ENCODE data around the gene GPD2. TPM values are rescaled to one million over a fixed set of nuclear protein-coding genes. Genes with fewer than 3 reads are reported as not detected.

Gene GPD2
- total and polyA plus RNA-seq, 2 of the 4 experiments (the other 2 are of a cell fraction) = 20.4 to 100 TPM

- Histone ChIP-seq H3K4me3 (ENCODE audit: insufficient read depth, low read depth, low read length) (no peak overlapping the region), H4K8ac (ENCODE audit: low read depth in 2 of 2, low read length in 2 of 2) (peak overlapping the region; percentile 43 to 73; a peak in 3 of 4 replicates), H2BK5ac (ENCODE audit: low read depth, low read length, poor library complexity, severe bottlenecking) (peak overlapping the region; percentile 86), H2AK5ac (ENCODE audit: low read depth, low read length) (peak overlapping the region; percentile 54; the same call in 1 of the 2 replicates), H2AK9ac (replicated peaks; ENCODE audit: low read depth, low read length, poor library complexity) (no peak overlapping the region), H2BK20ac (ENCODE audit: low read depth, low read length) (peak overlapping the region; percentile 22; the same call in 1 of the 2 replicates), H3K56ac (ENCODE audit: extremely low read depth, insufficient read depth, low read length) (no peak overlapping the region), H3K4ac (ENCODE audit: low read depth, low read length) (peak overlapping the region; percentile 10; the same call in 1 of the 2 replicates), H4K91ac (ENCODE audit: insufficient read depth, low read depth, low read length) (no peak overlapping the region; the same call in 1 of the 2 replicates), H3K23ac (ENCODE audit: low read depth, low read length) (no peak overlapping the region; the same call in 1 of the 2 replicates), H3K9me3 (ENCODE audit: control insufficient read depth, insufficient read depth, low read length) (no peaks in the 10 kb centered on the region), H2AFZ (replicated peaks; ENCODE audit: low read length, poor library complexity) (no peak overlapping the region), H3K4me1 (ENCODE audit: control insufficient read depth, insufficient read depth, low read length) (no peaks in the 10 kb centered on the region), H3K9ac (ENCODE audit: low read depth, low read length) (0 out of 2 replicates have a peak overlapping the region, but pooled peaks have one; percentile 12), H2BK120ac (ENCODE audit: low read depth, low read length) (peak overlapping the region; percentile 35), H3K27ac (ENCODE audit: insufficient read depth, low read length) (peak overlapping the region; percentile 62; the same call in 1 of the 2 replicates), H3K9me1 (ENCODE audit: insufficient read depth, low read length) (0 out of 2 replicates have a peak, but pooled peaks cover 3% of the 10 kb centered on the region), H4K5ac (ENCODE audit: low read depth, low read length) (0 out of 2 replicates have a peak overlapping the region, but pooled peaks have one; percentile 12), H3K27me3 (ENCODE audit: control insufficient read depth, insufficient read depth, low read length) (no peaks in the 10 kb centered on the region), H4K20me1 (ENCODE audit: insufficient read depth, low read length) (no peaks in the 10 kb centered on the region), H3K14ac (replicated peaks; ENCODE audit: low read depth, low read length) (peak overlapping the region; percentile 15; the same call in 1 of the 2 replicates), H2BK15ac (ENCODE audit: low read depth, low read length) (peak overlapping the region; percentile 46; the same call in 1 of the 3 replicates), H3K79me1 (ENCODE audit: low read depth in 1 of 2, low read length in 2 of 2) (peaks cover 18 to 46% of the 10 kb centered on the region in 2 experiments), H3K18ac (ENCODE audit: low read depth, low read length) (peak overlapping the region; percentile 61), H3K4me2 (ENCODE audit: low read depth, low read length) (peak overlapping the region; percentile 14; the same call in 1 of the 2 replicates), H3K36me3 (ENCODE audit: control insufficient read depth, insufficient read depth, low read length) (no peaks in the 10 kb centered on the region)
- intact Hi-C loops (cut with micrococcal nuclease) = no loop called here
- ChIA-PET CTCF (no interaction called here), POLR2A (ENCODE audit: unreplicated experiment) (no interaction called here)
- in situ Hi-C loops (cut with MboI; ENCODE audit: low sequenced_read_pairs) = no loop called here
- TF ChIP-seq MAFK (IDR thresholded peaks at IDR 0.05; ENCODE audit: low read depth, low read length) (peak; percentile 95), FOS (IDR thresholded peaks at IDR 0.05; ENCODE audit: low read depth, low read length) (peak; percentile 65), POLR2A (IDR thresholded peaks at IDR 0.05; ENCODE audit: low read depth, low read length) (no peak), NFE2L2 (IDR thresholded peaks at IDR 0.05; ENCODE audit: low read depth, low read length) (peak; percentile 99), ELK1 (IDR thresholded peaks at IDR 0.05; ENCODE audit: borderline replicate concordance, low read depth, low read length) (no peak), SMC3 (IDR thresholded peaks at IDR 0.05; ENCODE audit: low read depth, low read length) (no peak), RAD21 (IDR thresholded peaks at IDR 0.05; ENCODE audit: low read length) (no peak), CHD1 (IDR thresholded peaks at IDR 0.05; ENCODE audit: low read depth, low read length) (no peak), CTCF (conservative IDR thresholded peaks at IDR 0.05; ENCODE audit: low read depth, low read length) (no peak)
- dilution Hi-C loops (cut with HindIII; ENCODE audit: low sequenced_read_pairs, unreplicated experiment) = no loop called here
- ATAC-seq (ENCODE audit: low read depth) = peak; percentile 93
- peak; percentile 90 for DNase-seq
- no CpG with 5 or more reads among the region's 6 CpGs for WGBS, 2 experiments (ENCODE audit: extremely low coverage in 2 of 2, insufficient read length in 1 of 2)
- no TSS peak for BruUV-seq (replicated peaks)
Measured at GRCh38 chr2:156445296-156446220, 9.4 kb downstream of the GPD2 start.

Data from IMR-90 (cell line).